ENCODE results near the gene ANP32D.
"Not testable (repeated sequence)": the region's sequence is repeated elsewhere in the genome, so short reads cannot be mapped to it uniquely, and the experiment has no call there.

DNA sequence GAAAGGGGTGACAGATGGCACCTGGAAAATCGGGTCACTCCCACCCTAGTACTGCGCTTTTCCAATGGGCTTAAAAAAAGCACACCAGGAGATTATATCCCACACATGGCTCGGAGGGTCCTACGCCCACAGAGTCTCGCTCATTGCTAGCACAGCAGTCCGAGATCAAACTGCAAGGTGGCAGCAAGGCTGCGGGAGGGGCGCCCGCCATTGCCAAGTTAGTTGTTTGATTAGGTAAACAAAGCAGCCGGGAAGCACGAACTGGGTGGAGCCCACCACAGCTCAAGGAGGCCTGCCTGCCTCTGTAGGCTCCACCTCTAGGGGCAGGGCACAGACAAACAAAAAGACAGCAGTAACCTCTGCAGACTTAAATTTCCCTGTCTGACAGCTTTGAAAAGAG, 2.1 kb downstream of the ANP32D start:
- not testable (repeated sequence) for TF ChIP-seq EP300 (IDR thresholded peaks at IDR 0.05; ENCODE audit: borderline replicate concordance in 1 of 2, low read depth in 1 of 2, low read length in 1 of 2)
- TF ChIP-seq, protein P1, sequence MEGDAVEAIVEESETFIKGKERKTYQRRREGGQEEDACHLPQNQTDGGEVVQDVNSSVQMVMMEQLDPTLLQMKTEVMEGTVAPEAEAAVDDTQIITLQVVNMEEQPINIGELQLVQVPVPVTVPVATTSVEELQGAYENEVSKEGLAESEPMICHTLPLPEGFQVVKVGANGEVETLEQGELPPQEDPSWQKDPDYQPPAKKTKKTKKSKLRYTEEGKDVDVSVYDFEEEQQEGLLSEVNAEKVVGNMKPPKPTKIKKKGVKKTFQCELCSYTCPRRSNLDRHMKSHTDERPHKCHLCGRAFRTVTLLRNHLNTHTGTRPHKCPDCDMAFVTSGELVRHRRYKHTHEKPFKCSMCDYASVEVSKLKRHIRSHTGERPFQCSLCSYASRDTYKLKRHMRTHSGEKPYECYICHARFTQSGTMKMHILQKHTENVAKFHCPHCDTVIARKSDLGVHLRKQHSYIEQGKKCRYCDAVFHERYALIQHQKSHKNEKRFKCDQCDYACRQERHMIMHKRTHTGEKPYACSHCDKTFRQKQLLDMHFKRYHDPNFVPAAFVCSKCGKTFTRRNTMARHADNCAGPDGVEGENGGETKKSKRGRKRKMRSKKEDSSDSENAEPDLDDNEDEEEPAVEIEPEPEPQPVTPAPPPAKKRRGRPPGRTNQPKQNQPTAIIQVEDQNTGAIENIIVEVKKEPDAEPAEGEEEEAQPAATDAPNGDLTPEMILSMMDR (IDR thresholded peaks at IDR 0.05), result not testable (repeated sequence)
